GM19455 (cell line): Measurements from ENCODE around the gene MMS19.
A peak's percentile ranks its signal among the peaks of the same experiment; 100 is the strongest.

Source experiments
- ATAC-seq: cut with Tn5 transposase; IDR thresholded peaks from one replicate; pipeline ENCODE4 v1.9.1; 2021; ENCODE audit not compliant: unreplicated experiment

MMS19 gene

GRCh38 chr10:97465982-97466381 lies 32.2 kb downstream of the MMS19 start:
- ATAC-seq, result no peak

DNA sequence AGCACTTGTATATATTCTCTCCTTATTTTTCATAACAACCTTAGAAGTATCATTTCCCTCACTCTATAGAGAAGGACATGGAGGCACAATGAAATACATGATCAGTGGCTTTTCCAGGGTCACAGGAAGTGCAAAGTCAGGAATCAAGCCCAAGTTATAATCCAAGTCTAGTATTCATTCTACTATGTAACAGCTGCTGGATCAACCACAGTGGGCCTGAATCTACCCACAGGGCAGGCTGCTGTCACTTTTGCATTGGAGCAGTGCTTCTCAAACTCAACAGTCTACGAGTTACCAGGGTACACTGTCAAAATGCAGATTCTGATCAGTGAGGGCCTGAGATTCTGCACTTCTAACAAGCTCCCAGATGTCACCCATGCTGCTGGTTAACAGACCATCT lies 34.0 kb downstream of the MMS19 start:
- ATAC-seq, result no peak

- no peak for ATAC-seq
Measured at GRCh38 chr10:97463363-97464132, 34.7 kb downstream of the MMS19 start.

GRCh38 chr10:97462309-97462708 lies 35.9 kb downstream of the MMS19 start:
- no peak for ATAC-seq

DNA sequence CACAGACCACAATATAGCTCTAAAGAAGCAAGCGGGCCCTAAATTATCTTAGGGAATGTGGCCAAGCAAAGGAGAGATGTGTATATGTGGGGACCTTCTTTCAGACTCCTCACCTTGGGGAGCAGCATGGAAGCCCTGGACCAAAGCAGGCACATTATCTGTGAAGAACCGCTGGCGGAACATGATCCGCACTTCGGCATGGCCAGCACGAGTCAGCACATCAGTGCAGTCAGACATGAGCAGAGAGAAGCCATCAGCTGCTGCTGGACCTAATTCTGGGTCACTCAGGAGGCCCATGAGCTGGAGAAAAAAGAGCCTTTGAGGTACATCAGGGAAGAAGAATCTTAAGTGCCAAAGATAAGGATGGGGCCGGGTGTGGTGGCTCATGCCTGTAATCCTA lies 38.3 kb downstream of the MMS19 start:
- ATAC-seq, result no peak

- ATAC-seq, result no peak
Measured at GRCh38 chr10:97459111-97459510, 39.1 kb downstream of the MMS19 start.

- no peak for ATAC-seq
Measured at GRCh38 chr10:97456686-97457065, 41.5 kb downstream of the MMS19 start.

DNA sequence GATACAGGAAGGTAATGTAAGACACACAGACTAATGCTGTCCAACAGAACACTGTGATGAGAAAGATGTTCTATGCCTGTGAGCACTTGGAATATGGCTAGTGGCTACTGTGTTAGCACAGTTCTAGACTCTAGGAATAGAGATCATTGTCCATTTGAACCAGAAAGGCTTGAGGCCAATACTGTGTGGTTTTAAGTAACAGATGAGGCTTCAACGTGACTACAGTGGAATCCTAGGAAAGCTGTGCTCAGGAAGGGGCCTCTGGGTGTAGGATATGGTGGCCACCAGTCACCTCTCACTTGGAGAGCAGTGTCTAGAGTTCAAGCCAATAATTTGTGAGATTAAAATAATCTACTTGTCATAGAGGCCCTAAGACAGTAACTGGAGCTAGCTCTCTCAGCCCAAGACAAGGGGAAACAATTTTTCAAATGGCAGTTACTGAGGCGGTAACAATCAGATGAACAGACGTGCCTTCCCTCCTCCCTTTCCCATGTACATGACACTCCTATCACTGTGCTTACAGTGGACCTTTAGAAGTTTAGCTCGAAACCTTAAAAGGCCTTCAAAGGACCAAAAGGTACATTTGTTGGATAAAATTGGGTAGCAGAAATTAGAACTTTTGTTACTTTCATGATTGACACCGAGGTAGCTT lies 42.1 kb downstream of the MMS19 start:
- ATAC-seq, result no peak

DNA sequence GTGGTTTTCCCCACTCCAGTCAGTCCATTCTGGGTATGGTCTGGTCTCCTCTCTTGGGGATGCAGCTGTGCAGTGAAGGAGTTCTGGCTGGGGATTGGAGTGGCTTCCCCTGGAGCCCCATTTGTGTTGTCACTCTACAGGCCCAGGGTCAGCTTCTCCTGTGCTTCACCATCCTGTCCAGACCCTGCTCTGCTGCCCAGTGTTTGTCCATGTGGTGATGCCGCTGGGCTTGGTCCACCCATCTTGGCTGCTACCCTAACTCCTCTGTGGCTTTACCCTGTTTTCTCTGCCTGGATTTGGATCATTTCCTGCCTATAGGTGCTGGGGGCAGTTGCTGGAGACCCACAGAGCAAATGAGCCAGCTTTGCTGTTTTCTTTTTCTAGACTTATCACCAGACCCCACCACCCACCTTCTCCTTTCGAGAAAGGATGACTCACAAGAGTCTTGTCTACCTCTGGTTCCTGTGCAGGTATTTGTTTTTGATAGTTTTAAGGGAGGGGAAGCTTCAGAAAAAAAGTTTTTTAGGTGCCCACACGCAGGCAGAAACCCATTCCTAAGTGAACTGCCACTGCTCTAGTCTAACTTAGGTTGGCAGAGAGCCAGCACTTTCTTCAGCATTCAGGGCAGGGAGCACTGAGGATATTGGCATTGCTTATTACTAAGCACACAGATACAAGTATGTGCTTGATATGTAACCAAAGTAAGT lies 43.7 kb downstream of the MMS19 start:
- no peak for ATAC-seq

GRCh38 chr10:97452352-97452751 lies 45.9 kb downstream of the MMS19 start:
- ATAC-seq, result no peak

- no peak for ATAC-seq
Measured at GRCh38 chr10:97451605-97452004, 46.6 kb downstream of the MMS19 start.

DNA sequence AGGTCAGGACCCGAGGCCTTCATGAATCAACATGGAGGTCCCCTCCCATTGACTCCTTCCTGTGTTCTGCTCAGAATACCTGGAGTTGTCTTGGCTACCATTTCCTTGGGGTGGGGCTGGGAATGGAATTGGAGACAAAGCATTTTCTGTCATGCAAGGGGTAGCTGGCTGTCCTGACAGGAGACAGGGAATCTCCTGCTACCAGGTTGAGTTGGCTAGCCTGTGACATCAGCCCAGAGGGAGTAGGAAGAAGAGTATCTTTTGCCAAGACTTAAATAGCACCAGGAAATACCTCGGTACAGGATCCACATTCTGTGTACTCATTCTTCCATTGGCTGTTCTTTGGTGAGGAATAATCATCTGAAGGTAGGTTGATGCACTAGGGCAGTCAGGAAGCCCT lies 47.4 kb downstream of the MMS19 start:
- ATAC-seq, result no peak

DNA sequence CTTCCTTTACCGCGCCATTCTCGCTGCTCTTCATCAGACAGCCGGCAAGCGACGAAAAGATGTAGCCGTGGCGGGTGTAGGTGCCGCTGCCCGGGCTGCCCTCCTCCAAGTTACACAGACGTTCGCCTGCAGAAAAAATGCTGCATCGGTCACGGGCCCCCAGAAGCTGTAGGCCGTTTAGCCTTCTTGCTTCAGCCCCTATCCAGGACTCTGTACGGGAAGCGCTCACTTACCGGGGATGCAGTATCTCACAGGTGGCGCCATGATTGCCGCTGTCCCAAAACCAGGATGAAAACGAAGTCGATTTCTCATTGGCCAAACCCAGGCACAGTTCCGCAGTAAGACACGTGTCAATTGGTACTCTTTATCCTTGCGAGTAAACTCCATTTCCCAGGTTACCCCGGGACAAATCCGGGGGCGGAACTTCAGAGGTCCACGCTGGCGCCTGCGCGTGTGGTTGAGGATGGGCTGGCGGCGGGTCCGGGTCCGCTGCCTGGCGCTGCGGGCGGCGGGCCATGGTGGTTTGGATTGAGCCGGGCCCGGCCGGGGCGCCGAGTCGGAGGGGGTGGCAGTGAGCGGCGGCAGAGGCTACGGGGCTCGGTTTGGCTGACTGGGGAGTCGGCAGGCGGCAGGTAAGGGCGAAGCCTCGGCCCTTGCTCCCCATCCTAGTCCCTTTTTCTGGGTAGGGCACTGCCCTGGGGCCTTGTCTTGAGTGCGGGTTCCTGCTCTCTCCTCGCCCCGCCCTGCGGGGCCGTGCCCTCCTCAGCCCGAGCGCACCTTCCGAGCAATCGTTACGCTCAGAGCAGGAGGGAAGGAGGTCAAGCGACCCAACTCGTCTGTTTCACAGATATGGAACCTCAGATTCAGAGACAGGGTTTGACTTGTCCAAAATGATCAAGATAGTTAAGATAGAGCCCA lies 52.2 kb downstream of the MMS19 start, which contains the start of the genes EXOSC1 and ZDHHC16:
TSS of gene EXOSC1 (minus strand) at position 285 of the 918 bp plus-strand sequence. CDS start at position 264, 21 bp downstream.
TSS of gene ZDHHC16 (plus strand) at position 454 of the 918 bp plus-strand sequence. CDS start 5,501 bp downstream, outside the sequence.
- peak; percentile 94 for ATAC-seq

- ATAC-seq, result no peak
Measured at GRCh38 chr10:97445357-97445721, 52.9 kb downstream of the MMS19 start.

- no peak for ATAC-seq
Measured at GRCh38 chr10:97444212-97444611, 54.0 kb downstream of the MMS19 start.

- ATAC-seq, result no peak
Measured at GRCh38 chr10:97442277-97442676, 55.9 kb downstream of the MMS19 start.

GRCh38 chr10:97435211-97435610 lies 63.0 kb downstream of the MMS19 start:
- no peak for ATAC-seq

DNA sequence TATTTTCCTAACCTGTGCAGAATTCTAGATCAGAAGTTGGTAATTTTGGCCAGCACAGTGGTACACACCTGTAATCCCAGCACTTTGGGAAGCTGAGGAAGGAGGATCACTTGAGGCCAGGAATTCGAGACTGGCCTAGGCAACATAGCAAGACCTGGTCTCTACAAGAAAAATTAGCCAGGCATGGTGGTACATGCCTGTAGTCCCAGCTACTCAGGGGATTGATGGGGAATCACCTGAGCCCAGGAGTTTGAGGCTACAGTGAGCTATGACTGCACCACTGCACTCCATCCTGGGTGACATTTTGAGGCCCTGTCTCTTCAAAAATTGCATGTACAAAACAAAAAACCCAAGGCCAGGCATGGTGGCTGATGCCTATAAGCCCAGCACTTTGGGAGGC lies 63.7 kb downstream of the MMS19 start:
- no peak for ATAC-seq

DNA sequence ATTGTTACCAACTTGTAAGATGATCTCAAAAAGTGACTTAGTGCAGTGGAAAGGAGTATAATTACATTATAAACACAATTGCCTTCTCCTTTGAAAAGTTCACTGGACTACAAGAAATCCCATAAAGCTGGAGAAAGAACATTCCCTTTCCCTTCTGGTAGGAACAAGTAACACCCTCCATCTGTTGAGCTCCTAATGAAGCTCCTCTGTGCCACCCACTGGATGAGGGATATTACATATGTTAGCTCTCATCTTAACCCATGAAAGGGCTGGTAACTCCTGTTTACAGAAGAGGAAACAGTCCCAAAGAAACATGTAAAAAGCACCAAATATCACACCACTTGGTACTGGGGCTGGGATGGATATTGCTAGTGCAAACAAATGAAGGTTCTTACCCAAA lies 64.2 kb downstream of the MMS19 start:
- ATAC-seq, result no peak

DNA sequence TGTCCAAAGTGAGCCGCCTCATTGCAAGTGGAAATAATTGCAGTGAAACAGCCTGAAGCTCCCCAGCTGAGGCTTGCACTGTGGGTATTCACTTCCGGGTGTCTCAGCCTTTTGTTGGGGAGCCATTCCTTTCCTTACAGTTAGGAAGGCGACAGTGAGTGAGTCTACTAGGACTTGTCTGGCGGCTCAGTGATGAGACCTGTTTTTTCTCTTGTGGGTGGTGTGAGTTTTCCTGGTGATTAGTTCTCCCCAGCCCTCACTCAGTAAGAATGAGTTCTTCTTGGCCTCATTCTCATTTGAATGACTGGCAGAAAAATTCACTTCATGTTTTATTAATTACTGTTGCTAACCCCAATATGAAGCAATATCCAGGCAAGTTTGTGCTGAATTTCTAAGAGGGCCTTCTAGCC lies 69.6 kb downstream of the MMS19 start:
- ATAC-seq, result no peak
